Upper lobe of left lung (tissue), 4 donors: ENCODE measurements around the gene PDE6A.

Source experiments
- CTCF ChIP-seq, 6 experiments: fragments of 450-650 bp in 4 of 6; fragments of 200-600 bp in 2 of 6; sonication (generic) in 2 of 6; IDR thresholded peaks; one replicate each; pipeline ENCODE4 v1.5.1; 2016 to 2019; ENCODE audit warnings: antibody characterized with exemption in 6 of 6
- EP300 ChIP-seq, 4 donors: sonication (generic); formaldehyde crosslinking; IDR thresholded peaks; one replicate each; pipeline ENCODE4 v1.5.1; 2017; ENCODE audit warnings: antibody characterized with exemption in 4 of 4, control low read depth in 2 of 4
- POLR2A ChIP-seq, 4 donors: fragments of 450-650 bp; IDR thresholded peaks; one replicate each; pipeline ENCODE4 v1.5.1; 2016 to 2017; ENCODE audit warnings: antibody characterized with exemption in 4 of 4, mild to moderate bottlenecking in 2 of 4
- POLR2AphosphoS5 ChIP-seq, 2 donors: sonication (generic); formaldehyde crosslinking; IDR thresholded peaks; one replicate each; pipeline ENCODE4 v1.5.1; 2017; ENCODE audit warnings: antibody characterized with exemption in 2 of 2

- TF ChIP-seq CTCF (IDR thresholded peaks at IDR 0.05): no peak
- TF ChIP-seq POLR2A (IDR thresholded peaks at IDR 0.05): no peak
- TF ChIP-seq POLR2AphosphoS5 (IDR thresholded peaks at IDR 0.05): no peak
- TF ChIP-seq EP300 (IDR thresholded peaks at IDR 0.05): no peak
Observed at GRCh38 chr5:149845601-149846000, 99.0 kb downstream of the PDE6A start.
